Stimulated activated CD8-positive, alpha-beta memory T cell treated with anti-CD3 and anti-CD28 coated beads, Interleukin-12 subunit alpha, Interleukin-12 subunit beta, amount 100 ng/mL, for 4 hours (primary cell): ENCODE data around the gene XYLB.

Source experiments
- DNase-seq: peaks from one replicate; pipeline ENCODE4 v3.0.0-alpha.2; 2020; ENCODE audit warnings: low read depth

XYLB gene

DNA sequence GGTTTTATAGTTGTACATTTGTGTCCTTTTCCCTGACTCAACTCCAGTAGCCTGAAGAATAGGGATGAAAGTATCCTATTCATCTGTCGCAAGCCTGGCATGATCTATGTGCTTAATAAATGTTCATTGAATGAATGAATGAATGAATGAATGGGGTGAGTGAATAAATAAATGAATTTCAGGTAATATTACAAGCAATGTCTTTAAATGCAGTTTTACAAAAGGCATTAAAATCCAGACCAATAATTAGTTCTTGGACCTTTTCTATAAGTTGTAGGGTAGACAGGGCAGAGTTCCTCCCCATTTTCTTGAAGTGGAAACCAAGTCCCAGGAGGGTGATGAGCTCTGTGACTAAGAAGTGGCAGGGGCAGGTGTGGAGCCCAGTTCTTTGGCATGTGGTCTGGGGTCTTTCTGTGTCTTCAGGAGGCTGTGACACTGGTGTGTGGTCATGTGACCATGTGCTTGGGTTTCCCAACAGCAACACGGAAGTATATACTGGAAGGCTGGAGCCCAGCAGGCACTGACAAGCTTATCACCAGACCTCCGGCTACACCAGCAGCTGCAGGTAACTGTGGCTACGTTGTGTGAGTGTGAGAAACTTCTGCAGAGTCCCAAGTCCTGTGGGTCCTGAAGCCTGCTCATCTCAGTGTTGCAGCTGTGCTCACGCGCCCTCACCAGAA lies 18.3 kb downstream of the XYLB start:
- no peak for DNase-seq

DNA sequence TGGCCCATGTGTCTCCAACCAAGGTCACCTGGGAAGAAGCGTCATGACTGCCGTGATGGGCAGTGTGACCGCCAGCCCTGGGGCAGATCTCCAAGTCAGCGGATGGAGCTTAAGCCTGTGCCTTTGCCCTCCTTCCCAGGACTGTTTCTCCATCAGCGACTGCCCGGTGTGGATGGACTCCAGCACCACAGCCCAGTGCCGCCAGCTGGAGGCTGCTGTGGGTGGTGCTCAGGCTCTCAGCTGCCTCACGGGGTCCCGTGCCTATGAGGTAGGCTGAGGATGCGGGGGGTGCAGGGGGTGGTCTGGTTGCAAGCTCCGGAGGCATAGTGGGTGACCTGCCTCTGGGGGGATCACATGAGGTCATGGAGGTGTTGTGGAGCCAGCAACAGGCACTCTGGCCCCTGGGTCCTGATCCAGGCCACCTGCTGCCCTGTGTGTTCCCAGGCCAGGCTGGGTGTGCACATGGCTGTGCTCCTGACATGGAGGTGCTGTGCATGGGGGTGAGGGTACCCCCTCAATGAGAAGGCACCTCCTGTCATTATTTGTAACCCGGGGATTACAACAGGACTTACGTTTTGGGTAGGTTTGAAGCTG lies 19.0 kb downstream of the XYLB start:
- DNase-seq: no peak

GRCh38 chr3:38366082-38366481 lies 19.5 kb downstream of the XYLB start:
- no peak for DNase-seq

DNA sequence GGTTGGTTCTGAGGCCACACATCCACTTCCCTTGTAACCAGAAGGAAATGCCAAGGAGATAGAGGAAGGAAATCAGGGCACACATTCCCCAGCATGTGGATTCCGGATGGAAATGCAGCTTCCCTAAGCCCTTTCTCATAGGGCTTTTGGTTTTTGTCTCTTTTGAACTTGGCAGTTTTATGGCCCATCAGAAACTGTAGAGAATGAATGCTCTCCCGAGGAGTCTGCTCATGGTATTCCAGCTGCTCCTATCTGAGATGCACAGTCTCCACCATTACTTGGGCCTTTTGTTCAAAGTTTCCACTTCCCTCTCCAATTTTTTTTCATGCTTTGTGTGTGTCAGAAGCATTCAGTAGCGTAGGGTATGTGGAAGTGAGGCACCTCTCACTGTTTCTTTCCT lies 21.2 kb downstream of the XYLB start:
- DNase-seq: no peak

- no peak for DNase-seq
Observed at GRCh38 chr3:38368238-38368637, 21.7 kb downstream of the XYLB start.

- DNase-seq: no peak
Observed at GRCh38 chr3:38369186-38369585, 22.6 kb downstream of the XYLB start.

GRCh38 chr3:38370149-38370548 lies 23.6 kb downstream of the XYLB start:
- DNase-seq: no peak

DNA sequence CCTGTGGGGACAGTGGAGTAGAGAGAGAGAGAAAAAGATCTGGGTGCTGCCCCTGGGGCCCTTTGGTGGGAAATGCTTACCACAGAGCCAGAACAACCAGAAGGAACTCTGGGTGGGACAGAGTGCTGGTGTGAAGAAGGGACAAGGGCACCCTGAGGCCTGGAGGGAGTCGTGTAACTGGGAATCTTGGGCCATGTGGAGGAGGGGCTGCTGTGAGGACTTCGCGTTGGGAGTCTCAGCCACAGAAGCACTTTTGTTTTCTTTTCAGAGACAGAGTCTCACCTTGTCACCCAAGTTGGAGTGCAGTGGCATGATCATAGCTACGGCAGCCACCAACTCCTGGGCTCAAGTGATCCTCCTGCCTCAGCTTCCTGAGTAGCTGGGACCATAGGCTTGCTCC lies 24.3 kb downstream of the XYLB start:
- DNase-seq: no peak

GRCh38 chr3:38371541-38372213 lies 25.1 kb downstream of the XYLB start:
- DNase-seq: no peak

DNA sequence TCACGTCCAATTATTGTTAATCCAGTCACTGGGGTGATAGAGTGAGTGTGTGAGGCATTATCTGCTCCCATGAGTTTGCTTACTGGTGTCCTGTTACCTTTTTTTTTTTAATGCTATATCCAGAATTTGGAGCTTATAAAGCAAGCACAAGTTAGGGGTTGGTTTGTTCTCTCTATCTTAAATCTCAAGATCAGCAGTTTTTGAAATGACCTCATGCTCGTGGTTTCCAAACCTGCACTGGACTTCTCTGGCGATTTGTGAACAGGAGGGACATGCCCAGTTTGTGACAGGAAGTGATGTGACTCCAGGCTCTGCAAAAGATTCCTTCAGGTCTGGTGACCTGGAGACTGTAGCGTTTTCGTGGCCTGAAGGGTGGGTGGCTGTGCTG lies 25.6 kb downstream of the XYLB start:
- no peak for DNase-seq

DNA sequence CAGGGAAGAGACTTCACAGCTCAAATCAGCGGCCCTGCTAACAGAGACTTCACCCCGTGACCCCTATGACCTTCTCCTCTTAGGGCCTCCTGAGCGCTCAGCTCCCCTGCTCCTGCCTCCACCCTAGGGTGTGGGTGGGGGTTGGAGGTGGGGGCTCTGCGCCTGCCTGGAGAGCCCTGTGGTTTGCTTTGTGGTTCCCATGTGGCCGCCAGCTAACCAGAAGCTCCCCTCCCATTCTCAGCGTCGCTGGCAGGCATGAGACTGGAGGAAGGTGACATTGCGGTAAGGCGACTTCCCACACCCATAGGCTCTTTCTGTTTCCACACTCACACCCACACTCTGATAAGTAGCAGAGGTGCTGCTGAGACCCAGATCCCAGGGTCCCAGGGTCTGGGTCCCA lies 27.6 kb downstream of the XYLB start:
- DNase-seq: peak; percentile 12

GRCh38 chr3:38375072-38375471 lies 28.5 kb downstream of the XYLB start:
- DNase-seq: no peak

GRCh38 chr3:38375488-38376097 lies 29.0 kb downstream of the XYLB start:
- DNase-seq: no peak

DNA sequence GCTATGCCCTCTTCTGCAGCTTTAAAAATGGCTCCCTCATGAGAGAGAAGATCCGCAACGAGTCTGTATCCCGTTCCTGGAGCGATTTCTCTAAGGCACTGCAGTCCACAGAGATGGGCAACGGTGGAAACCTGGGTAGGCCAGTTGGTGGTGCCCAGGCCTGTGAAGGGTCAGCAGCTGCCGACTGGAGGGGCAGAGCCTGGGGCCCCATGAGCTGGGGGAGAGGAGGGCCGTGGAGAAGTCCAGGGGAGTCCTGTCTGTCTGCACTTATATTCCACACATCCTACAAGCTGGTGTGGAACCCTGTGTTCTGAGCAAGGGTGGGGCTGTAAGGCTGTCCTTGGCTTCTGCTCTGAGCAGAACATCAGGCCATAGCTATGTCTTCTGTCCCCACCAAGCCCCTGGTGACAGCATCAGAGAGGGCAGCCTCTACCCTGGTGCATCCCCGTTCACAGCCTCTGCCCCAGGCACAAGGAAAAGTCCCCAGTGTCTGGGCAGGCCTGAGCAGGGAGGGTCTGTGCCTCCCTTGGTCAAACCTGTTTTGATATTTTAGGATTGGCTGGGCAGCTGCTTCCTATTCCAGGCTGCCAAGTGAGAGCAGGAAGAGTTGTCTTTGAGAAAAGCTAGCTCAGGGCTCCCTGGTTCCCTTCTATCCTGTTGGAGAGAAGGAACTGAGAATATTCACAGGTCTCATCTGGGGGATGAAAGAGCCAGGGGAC lies 29.7 kb downstream of the XYLB start:
- DNase-seq: no peak

DNA sequence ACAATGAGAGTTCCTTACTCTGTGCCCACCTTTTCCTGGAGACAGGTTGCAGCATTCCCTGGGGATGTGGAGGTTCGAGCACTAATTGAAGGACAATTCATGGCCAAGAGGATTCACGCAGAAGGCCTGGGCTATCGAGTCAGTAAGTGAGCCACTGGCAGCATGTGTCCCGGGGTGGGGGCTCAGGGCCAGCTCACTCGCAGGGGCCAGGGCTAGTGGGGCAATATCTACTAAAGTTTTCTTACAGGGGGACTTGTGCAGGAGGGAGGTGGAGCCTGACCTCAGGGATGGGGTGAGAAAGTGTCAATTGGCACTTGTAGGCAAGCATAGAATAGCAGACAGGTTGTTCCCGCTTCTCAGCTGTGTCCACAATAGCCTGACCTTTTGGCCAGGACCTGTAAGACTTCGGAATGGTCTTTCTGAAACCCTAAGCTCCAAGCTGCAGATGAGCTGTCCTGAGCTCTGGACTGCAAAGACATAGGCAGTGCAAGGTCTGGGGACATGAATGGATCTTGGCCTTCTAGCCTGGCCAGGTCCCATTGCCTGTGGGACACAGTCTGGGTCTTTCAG lies 32.7 kb downstream of the XYLB start:
- no peak for DNase-seq

- DNase-seq: no peak
Observed at GRCh38 chr3:38382506-38383080, 36.0 kb downstream of the XYLB start.

- DNase-seq: no peak
Observed at GRCh38 chr3:38383156-38383875, 36.7 kb downstream of the XYLB start.

GRCh38 chr3:38386992-38387750 lies 40.6 kb downstream of the XYLB start:
- no peak for DNase-seq

DNA sequence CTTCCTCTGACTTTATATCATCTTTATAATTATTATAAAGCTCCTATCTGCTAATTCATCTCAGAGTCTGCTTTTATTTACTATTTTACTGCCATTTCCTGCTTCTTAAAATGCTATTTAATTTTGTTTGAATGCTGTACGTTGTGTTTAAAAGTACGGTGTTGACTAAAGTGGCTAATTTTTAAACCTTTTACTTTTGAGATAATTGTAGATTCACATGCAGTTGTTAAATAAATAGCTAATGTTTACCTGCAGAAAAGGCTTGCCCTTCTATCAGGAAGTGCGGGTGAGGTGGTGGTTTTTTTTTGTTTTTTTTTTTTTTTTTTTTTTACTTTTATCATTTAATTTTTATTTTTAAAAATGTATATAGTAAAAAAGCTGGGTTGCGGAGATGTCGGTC lies 41.3 kb downstream of the XYLB start:
- no peak for DNase-seq

GRCh38 chr3:38392604-38393163 lies 46.1 kb downstream of the XYLB start:
- DNase-seq: no peak
